PFSK-1 (cell line): ENCODE measurements around the gene TMEM62.

Experiments
- POLR2AphosphoS5 ChIP-seq: IDR thresholded peaks from 2 replicates; pipeline ENCODE4 v1.6.1; 2012; ENCODE audit warnings: low read depth, mild to moderate bottlenecking, control low read depth, low read length, moderate library complexity
- SIN3A ChIP-seq: IDR thresholded peaks from 2 replicates; pipeline ENCODE4 v1.6.1; 2012; ENCODE audit warnings: mild to moderate bottlenecking, low read length, moderate library complexity, borderline replicate concordance; ENCODE audit not compliant: insufficient read depth
- TAF1 ChIP-seq: IDR thresholded peaks from 2 replicates; pipeline ENCODE4 v1.6.1; 2012; ENCODE audit warnings: low read length, control low read depth, borderline replicate concordance; ENCODE audit not compliant: insufficient read depth

GRCh38 chr15:43214592-43215295 lies 81.4 kb downstream of the TMEM62 start:
- TF ChIP-seq SIN3A: no peak
- TF ChIP-seq TAF1: no peak
- no peak for TF ChIP-seq POLR2AphosphoS5
